Endothelial cell of umbilical vein (primary cell): ENCODE measurements around the gene PTPRK.

ENCODE experiments used
- EZH2 ChIP-seq: IDR thresholded peaks from 2 replicates; pipeline ENCODE4 v1.6.1; 2012; ENCODE audit warnings: borderline replicate concordance, low read depth, mild to moderate bottlenecking, moderate library complexity, low read length, inconsistent platforms; ENCODE audit not compliant: severe bottlenecking
- JUN ChIP-seq: IDR thresholded peaks from 2 replicates; pipeline ENCODE4 v1.6.1; 2011; ENCODE audit warnings: borderline replicate concordance, low read depth; ENCODE audit not compliant: insufficient read length, insufficient read depth
- MAX ChIP-seq: IDR thresholded peaks from 2 replicates; pipeline ENCODE4 v1.6.1; 2011; ENCODE audit not compliant: insufficient read depth, insufficient read length
- POLR2A ChIP-seq: IDR thresholded peaks from 2 replicates; pipeline ENCODE4 v1.6.1; 2012; ENCODE audit warnings: low read depth, mild to moderate bottlenecking, control low read depth, low read length
- POLR2AphosphoS5 ChIP-seq: IDR thresholded peaks from 2 replicates; pipeline ENCODE4 v1.6.1; 2012; ENCODE audit warnings: low read depth, mild to moderate bottlenecking, control low read depth, low read length, moderate library complexity; ENCODE audit not compliant: insufficient read depth
- TF ChIP-seq, protein P1 (sequence below), 2 donors: IDR thresholded peaks; 1 replicate in 1 of 2; 2 replicates in 1 of 2; pipeline ENCODE4 v1.5.1; 2011; ENCODE audit warnings: low read length in 2 of 2, mild to moderate bottlenecking in 2 of 2, moderate library complexity in 2 of 2, control low read depth in 1 of 2, inconsistent platforms in 1 of 2, low read depth in 1 of 2; ENCODE audit not compliant: insufficient read depth in 1 of 2; ENCODE audit errors: extremely low read depth in 1 of 2

GRCh38 chr6:128461501-128461900 is 58.9 kb downstream of the PTPRK start:
- no peak for TF ChIP-seq POLR2A
- TF ChIP-seq, protein P1, sequence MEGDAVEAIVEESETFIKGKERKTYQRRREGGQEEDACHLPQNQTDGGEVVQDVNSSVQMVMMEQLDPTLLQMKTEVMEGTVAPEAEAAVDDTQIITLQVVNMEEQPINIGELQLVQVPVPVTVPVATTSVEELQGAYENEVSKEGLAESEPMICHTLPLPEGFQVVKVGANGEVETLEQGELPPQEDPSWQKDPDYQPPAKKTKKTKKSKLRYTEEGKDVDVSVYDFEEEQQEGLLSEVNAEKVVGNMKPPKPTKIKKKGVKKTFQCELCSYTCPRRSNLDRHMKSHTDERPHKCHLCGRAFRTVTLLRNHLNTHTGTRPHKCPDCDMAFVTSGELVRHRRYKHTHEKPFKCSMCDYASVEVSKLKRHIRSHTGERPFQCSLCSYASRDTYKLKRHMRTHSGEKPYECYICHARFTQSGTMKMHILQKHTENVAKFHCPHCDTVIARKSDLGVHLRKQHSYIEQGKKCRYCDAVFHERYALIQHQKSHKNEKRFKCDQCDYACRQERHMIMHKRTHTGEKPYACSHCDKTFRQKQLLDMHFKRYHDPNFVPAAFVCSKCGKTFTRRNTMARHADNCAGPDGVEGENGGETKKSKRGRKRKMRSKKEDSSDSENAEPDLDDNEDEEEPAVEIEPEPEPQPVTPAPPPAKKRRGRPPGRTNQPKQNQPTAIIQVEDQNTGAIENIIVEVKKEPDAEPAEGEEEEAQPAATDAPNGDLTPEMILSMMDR (IDR thresholded peaks at IDR 0.05; ENCODE audit: extremely low read depth in 1 of 2, insufficient read depth in 1 of 2, low read depth in 1 of 2, low read length in 2 of 2), result no peak
- no peak for TF ChIP-seq MAX
- TF ChIP-seq JUN, result no peak
- TF ChIP-seq EZH2, result no peak
- TF ChIP-seq POLR2AphosphoS5, result no peak
